HepG2 (cell line): ENCODE results near the gene LAMB4. TPM values are rescaled to one million over a fixed set of nuclear protein-coding genes. Genes with fewer than 3 reads are reported as not detected.

Experiments used
- CBFB ChIP-seq: sonication (generic); formaldehyde crosslinking; IDR thresholded peaks from 2 replicates; pipeline ENCODE4 v1.4.0; 2020; ENCODE audit warnings: missing genetic modification reagents
- CBX1 ChIP-seq: IDR thresholded peaks from one replicate; pipeline ENCODE4 v1.6.1; 2016; ENCODE audit warnings: antibody characterized with exemption, low read depth
- CEBPG ChIP-seq: IDR thresholded peaks from 2 replicates; pipeline ENCODE4 v1.6.1; 2016
- CREM ChIP-seq, 2 experiments: sonication (generic) in 1 of 2; formaldehyde crosslinking in 1 of 2; IDR thresholded peaks; 2 replicates each; pipeline versions ENCODE4 v1.4.0 to v1.6.1; 2016 to 2020; ENCODE audit warnings: antibody characterized with exemption in 1 of 2, mild to moderate bottlenecking in 1 of 2, missing genetic modification reagents in 1 of 2
- DMAP1 ChIP-seq: IDR thresholded peaks from 2 replicates; pipeline ENCODE4 v1.6.1; 2016
- FOXK1 ChIP-seq: sonication (generic); formaldehyde crosslinking; IDR thresholded peaks from 2 replicates; pipeline ENCODE4 v1.4.0; 2020; ENCODE audit warnings: low read depth, missing genetic modification reagents, borderline replicate concordance
- HNRNPH1 ChIP-seq: fragments of 200-400 bp; formaldehyde crosslinking; optimal IDR thresholded peaks from 2 replicates; pipeline ENCODE3; 2017; ENCODE audit warnings: mild to moderate bottlenecking, low read depth, low read length
- JUND ChIP-seq: sonication (generic); formaldehyde crosslinking; IDR thresholded peaks from 2 replicates; pipeline ENCODE4 v1.8.0; 2022; ENCODE audit warnings: mild to moderate bottlenecking, missing genetic modification reagents
- MNT ChIP-seq: fragments of 450-650 bp; IDR thresholded peaks from 2 replicates; pipeline ENCODE4 v1.6.1; 2016
- MYPOP ChIP-seq: sonication (generic); formaldehyde crosslinking; IDR thresholded peaks from 2 replicates; pipeline ENCODE4 v1.8.1; 2023; ENCODE audit warnings: mild to moderate bottlenecking, moderate library complexity, missing genetic modification reagents
- NCOA5 ChIP-seq: sonication (generic); formaldehyde crosslinking; IDR thresholded peaks from 2 replicates; pipeline ENCODE4 v1.4.0; 2020; ENCODE audit warnings: missing genetic modification reagents
- PHF21A ChIP-seq: sonication (generic); formaldehyde crosslinking; IDR thresholded peaks from 2 replicates; pipeline ENCODE4 v1.5.0; 2020; ENCODE audit warnings: mild to moderate bottlenecking, missing genetic modification reagents
- RARG ChIP-seq: sonication (generic); formaldehyde crosslinking; IDR thresholded peaks from 2 replicates; pipeline ENCODE4 v1.4.0; 2020; ENCODE audit warnings: low read depth, mild to moderate bottlenecking, missing genetic modification reagents
- RERE ChIP-seq: IDR thresholded peaks from 2 replicates; pipeline ENCODE4 v1.6.1; 2016; ENCODE audit warnings: low read depth, missing genetic modification reagents, missing compliant biosample characterization
- SIN3B ChIP-seq: fragments of 150-350 bp; IDR thresholded peaks from 2 replicates; pipeline ENCODE4 v1.6.1; 2014; ENCODE audit warnings: low read length
- SOX6 ChIP-seq, 2 experiments: fragments of 450-650 bp in 1 of 2; sonication (generic) in 1 of 2; formaldehyde crosslinking in 1 of 2; IDR thresholded peaks; 2 replicates each; pipeline versions ENCODE4 v1.4.0 to v1.6.1; 2017 to 2020; ENCODE audit warnings: antibody characterized with exemption in 1 of 2, mild to moderate bottlenecking in 1 of 2, missing genetic modification reagents in 1 of 2
- ZGPAT ChIP-seq: IDR thresholded peaks from 2 replicates; pipeline ENCODE4 v1.6.1; 2016; ENCODE audit warnings: mild to moderate bottlenecking
- ZNF260 ChIP-seq: sonication (generic); formaldehyde crosslinking; IDR thresholded peaks from 2 replicates; pipeline ENCODE4 v1.4.0; 2020; ENCODE audit warnings: missing genetic modification reagents, low read depth, mild to moderate bottlenecking, borderline replicate concordance
- ZNF556 ChIP-seq: sonication (generic); formaldehyde crosslinking; IDR thresholded peaks from 2 replicates; pipeline ENCODE4 v1.4.0; 2020; ENCODE audit warnings: mild to moderate bottlenecking, missing genetic modification reagents, borderline replicate concordance
- ZSCAN9 ChIP-seq: IDR thresholded peaks from 2 replicates; pipeline ENCODE4 v1.6.1; 2016; ENCODE audit warnings: borderline replicate concordance
- polyA plus RNA-seq, 8 experiments: library from polyadenylated mRNA; depleted of rRNA in 3 of 8; stranded (reverse) in 7 of 8; unstranded in 1 of 8; fragments of >200 nt; fragmentation: Illumina TruSeq in 4 of 8; extraction: Trizol in 4 of 8; gene quantifications; 2 replicates each; pipeline versions ENCODE4 v1.2.1 to v1.2.3, GENCODE V29; 2011 to 2016; ENCODE audit warnings: low read depth in 4 of 8, missing spikeins in 1 of 8, mixed read lengths in 1 of 8; ENCODE audit not compliant: insufficient read depth in 1 of 8
- total RNA-seq, 5 experiments: library from RNA; depleted of rRNA; stranded (reverse); fragments of >200 nt; fragmentation: Illumina TruSeq; extraction: Trizol; gene quantifications; 2 replicates each; pipeline ENCODE4 v1.2.3, GENCODE V29; 2016; ENCODE audit warnings: low read depth in 1 of 5

LAMB4 gene
- total and polyA plus RNA-seq, 2 of the 13 experiments (the other 11 are each of a cell fraction or from before 2014, with no cell fraction given), result 0.05 TPM; not detected in 1

GRCh38 chr7:108014747-108015682, 115.1 kb downstream of the LAMB4 start (continued):
- TF ChIP-seq MYPOP (CRISPR knock-in tag) (no peak), HNRNPH1 (no peak), SOX6 (IDR thresholded peaks at IDR 0.05) (no peak), SOX6 (CRISPR knock-in tag; IDR thresholded peaks at IDR 0.05) (peak; percentile 93), CBFB (CRISPR knock-in tag) (0 out of 2 replicates have a peak, but pooled peaks have one; percentile 24), RERE (CRISPR knock-in tag) (peak; percentile 87), DMAP1 (CRISPR knock-in tag) (no peak), ZSCAN9 (peak; percentile 59; the same call in 1 of the 2 replicates), CEBPG (CRISPR knock-in tag) (peak; percentile 58), RARG (CRISPR knock-in tag) (no peak), CREM (IDR thresholded peaks at IDR 0.05) (peak; percentile 79), CREM (CRISPR knock-in tag; IDR thresholded peaks at IDR 0.05) (no peak), FOXK1 (peak; percentile 68; the same call in 1 of the 2 replicates), ZNF260 (CRISPR knock-in tag) (no peak), MNT (no peak), JUND (CRISPR knock-in tag) (peak; percentile 62; the same call in 1 of the 2 replicates), SIN3B (no peak), NCOA5 (no peak), PHF21A (CRISPR knock-in tag) (peak; percentile 41; the same call in 1 of the 2 replicates), ZGPAT (CRISPR knock-in tag) (peak; percentile 63; the same call in 1 of the 2 replicates), CBX1 (no peak), ZNF556 (no peak)
